ENCODE results near the gene SEMA4A.
A peak's percentile ranks its signal among the peaks of the same experiment; 100 is the strongest.
"Not testable (repeated sequence)": the region's sequence is repeated elsewhere in the genome, so short reads cannot be mapped to it uniquely, and the experiment has no call there.

SEMA4A gene

DNA sequence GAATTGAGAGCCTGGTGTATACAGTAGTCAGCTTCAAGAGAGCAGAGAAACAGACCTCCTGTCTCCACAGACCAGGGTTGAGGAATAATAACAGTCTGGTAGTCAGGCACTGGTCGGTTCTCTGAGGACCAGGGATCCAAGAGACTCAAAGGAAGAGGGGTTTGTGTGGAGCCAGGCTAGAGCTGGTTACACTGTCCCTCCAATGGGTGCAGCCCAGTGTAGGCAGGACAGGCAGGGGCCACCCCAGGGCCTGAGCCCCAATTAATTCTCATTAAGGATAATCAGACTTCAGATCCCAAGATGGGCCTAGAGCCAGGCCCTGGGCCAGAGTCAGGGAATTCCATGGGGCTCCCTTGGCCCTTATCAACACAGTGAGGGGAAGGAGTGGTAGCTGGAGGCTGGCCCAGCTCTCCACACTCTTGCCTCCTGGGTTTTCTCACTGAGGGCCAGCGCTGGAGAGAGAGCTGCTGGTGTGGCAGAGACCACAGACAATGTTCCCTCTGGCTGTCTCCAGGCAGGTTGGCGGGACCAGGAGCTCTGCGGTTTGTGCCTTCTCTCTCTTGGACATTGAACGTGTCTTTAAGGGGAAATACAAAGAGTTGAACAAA lies 9.1 kb downstream of the SEMA4A start:
- DNase-seq, result no peak

DNA sequence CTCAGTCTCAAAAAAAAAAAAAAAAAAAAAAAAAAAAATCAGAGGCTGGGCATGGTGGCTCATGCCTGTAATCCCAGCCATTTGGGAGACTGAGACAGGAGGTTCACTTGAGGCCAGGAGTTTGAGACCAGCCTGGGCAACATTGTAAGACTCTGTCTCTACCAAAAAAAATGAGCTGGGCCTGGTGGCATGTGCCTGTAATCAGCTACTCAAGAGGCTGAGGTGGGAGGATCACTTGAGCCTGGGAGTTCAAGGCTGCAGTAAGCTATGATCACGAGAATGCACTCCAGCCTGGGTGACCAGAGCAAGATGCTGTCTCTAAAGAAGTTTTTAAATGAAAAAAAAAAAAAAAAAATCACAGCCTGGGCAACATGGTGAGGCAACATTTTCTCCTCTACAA lies 10.3 kb downstream of the SEMA4A start:
- DNase-seq, result no peak

DNA sequence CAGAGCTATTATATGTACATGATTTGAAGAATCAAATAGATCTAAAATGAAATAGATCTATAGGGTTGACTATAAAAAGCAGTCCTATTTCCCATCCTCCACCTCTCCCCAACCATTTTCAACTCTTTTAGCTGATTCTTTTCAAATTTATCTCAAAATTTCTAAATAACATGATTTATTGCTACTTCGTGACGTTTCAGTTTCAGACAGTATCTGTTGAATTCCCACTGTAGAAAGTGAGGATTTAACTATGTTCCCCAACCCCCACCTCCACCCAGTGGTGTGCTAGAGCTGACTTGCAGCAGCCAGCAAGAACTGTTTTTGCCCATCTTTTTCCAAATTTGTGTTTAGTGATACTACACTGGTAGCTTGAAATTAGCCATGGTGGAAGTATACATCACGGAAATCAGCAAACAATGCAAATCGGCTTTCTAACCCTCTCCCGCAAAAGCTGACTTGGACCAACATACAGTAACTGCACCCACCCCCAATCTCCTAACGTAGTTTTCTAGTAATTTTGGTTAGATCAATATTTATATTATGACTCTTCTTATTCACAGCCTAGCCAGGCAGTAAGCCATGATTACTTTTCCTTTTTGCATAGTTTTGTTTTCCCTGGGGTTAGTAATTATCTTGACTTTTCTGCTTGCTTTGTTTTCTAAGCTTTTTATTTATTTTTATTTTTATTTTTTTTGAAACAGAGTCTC lies 10.9 kb downstream of the SEMA4A start:
- DNase-seq, result no peak

DNA sequence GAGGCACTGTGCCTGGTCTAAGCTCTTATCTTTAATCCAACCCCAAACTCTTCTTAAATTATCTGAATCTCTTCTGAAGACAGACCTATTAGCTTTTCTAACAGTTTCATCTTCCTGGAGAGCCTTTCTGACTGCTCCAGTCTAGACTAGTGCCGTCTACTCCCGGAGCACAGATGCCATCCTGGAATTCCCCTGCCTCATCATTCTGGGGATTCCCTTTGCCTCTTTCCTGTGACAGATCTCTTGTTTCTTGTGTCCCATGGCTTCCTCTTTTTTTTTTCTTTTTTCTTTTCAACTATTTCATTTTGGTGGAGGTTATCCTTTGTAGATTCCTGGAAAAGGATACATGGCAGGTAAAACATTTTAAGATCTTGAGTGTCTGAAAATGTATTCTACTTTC lies 11.7 kb downstream of the SEMA4A start:
- no peak for DNase-seq

DNA sequence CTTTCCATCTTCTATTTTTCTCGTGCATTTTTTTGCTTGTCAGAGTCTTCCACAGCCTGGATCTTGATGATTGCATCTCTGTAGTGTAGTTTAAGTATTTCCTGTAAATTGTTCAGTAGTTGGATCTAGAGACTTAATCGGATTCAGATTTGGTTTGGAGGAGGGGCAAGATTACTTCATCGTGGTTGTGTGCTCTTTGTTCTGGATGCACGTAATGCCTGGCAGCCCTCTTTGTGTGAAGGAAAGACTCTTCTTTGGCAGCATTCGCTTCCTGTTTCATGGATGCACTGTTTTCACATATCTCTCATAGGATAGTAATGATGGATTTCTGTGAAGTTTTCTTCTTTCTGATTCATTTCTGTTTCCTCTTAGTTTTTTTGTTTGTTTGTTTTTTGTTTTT lies 14.2 kb downstream of the SEMA4A start:
- DNase-seq, result peak; percentile 57

- DNase-seq, result no peak
Measured at GRCh38 chr1:156172696-156173470, 19.5 kb downstream of the SEMA4A start.

- DNase-seq, result no peak
Measured at GRCh38 chr1:156176610-156177210, 23.3 kb downstream of the SEMA4A start.

DNA sequence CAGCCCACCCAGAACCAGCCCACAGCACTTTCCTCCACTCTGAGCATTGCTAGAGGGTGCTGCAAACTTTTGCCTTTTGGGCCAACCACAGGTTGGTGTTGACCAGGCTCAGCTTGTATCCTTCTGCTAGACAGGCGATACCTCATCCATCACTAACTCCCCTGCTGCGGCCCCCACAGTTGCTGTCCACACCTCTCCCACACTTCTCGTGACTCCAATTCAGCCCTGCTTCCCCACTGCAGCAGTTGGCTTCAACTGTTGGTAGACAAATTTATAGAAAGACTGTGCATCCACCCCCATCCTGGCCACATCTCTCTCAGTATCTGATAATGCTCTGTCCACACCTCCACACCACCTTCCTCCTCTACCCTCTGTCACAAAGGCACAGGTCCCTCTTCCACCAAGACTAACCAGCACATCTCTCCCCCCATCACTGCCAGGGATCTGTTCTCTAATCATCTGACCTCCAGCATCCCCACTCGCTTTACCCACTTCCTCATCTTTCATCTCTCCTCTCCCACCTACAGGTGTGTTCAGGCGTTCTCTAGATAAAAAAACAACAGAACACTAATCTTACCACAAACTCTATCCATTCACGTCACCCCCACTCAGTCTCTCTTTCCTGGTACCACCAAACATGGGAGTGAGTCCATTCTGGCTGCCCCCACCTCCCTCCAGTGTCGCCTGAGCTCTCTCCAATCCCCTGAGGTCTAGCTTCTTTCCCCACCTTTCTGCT lies 24.7 kb downstream of the SEMA4A start:
- DNase-seq, result no peak

GRCh38 chr1:156180471-156180870 lies 27.1 kb downstream of the SEMA4A start:
- DNase-seq, result no peak

- not testable (repeated sequence) for DNase-seq
Measured at GRCh38 chr1:156181391-156181924, 28.1 kb downstream of the SEMA4A start.

DNA sequence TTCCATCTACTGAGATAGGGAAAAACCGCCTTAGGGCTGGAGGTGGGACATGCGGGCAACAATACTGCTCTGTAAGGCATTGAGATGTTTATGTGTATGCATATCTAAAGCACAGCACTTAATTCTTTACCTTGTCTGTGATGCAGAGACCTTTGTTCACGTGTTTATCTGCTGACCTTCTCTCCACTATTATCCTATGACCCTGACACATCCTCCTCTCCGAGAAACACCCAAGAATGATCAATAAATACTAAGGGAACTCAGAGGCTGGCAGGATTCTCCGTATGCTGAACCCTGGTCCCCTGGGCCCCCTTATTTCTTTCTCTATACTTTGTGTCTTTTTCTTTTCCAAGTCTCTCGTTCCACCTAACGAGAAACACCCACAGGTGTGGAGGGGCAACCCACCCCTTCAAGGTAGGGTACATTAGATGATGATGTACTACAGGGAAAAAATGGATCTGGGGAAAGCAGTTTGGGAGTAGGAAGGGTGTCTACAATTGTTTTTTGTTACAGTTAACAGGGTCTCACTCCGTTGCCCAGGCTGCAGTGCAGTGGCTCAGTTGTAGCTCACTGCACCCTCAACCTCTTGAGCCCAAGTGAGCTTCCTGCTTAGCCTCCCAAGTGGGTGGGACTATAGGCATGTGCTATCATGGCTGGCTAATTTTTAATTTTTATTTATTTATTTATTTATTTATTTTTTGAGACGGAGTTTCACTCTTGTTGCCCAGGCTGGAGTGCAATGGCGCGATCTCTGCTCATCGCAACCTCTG lies 28.8 kb downstream of the SEMA4A start:
- DNase-seq, result not testable (repeated sequence)

DNA sequence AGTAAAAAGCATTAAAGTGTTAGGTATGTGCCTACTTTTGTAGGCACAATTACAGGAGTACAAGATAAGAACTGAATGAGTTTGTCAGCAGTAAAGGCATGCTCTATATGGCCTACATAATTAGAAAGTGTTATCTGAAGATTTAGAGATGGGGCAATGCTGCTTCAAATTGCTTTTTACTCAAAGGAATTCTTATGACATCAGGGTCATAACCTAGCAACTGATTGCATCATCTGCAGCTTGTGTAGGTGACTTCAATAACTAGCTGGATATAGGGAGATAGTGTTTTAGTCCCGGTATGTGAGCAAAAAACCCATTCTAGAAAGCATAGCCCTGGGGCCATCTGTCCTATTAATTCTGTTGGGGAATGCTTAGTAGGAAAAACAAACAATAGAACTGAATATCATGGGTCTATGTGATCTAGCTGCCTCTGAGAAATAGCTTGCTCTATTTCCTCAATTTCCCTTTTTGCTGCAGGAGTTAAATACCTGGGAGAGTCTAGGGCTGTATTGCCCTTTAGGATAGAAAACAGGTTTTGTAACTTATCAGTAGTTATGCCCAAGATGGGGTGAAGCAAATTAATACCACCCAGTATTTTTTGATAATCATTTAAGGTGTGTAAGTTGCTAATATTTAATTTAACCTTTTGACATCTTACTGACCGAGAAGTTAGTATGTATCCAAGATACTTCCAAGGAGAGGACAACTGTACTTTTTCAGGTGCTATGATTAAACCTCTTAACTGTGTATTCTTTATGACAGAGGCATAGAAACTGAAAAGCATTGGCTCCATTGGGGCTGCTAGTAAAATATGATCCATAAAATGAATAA lies 33.2 kb downstream of the SEMA4A start:
- not testable (repeated sequence) for DNase-seq

- DNase-seq, result not testable (repeated sequence)
Measured at GRCh38 chr1:156190265-156190664, 36.9 kb downstream of the SEMA4A start.

- DNase-seq, result no peak
Measured at GRCh38 chr1:156191292-156191964, 38.0 kb downstream of the SEMA4A start.

- DNase-seq, result no peak
Measured at GRCh38 chr1:156193208-156193487, 39.8 kb downstream of the SEMA4A start.

GRCh38 chr1:156193488-156194299 lies 40.3 kb downstream of the SEMA4A start, which contains the start of gene SLC25A44:
Gene SLC25A44, plus strand, starts transcription at chr1:156194104. Its CDS starts 5,744 bp downstream, at chr1:156199848.
- peak; percentile 99 for DNase-seq

DNA sequence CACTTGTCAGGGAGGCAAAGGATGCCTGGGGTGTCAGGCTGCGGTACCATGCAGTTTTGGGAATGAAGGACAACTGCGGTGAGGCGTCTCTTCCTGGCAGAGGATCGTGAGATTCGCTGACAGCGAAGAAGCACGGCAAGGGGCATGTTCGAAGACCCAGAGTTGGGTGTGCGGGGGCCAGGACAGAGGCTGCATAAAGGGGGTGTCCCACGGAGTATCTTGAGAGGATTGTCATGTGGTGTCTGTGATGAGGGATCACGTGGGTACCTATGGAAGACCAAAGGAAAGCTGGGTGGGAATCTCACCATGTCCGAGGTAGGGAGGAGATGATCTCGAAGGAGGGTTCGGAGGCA lies 40.9 kb downstream of the SEMA4A start:
- no peak for DNase-seq

- no peak for DNase-seq
Measured at GRCh38 chr1:156195853-156196252, 42.5 kb downstream of the SEMA4A start.

- no peak for DNase-seq
Measured at GRCh38 chr1:156196445-156196844, 43.1 kb downstream of the SEMA4A start.

Measured in fibroblast of skin of right biceps (primary cell).